WTC11 (cell line): ENCODE data around the gene KCND2.

Experiments
- CTCF ChIP-seq: fragments of 200-600 bp; IDR thresholded peaks from 2 replicates; pipeline ENCODE4 v1.8.0; 2022; ENCODE audit warnings: antibody characterized with exemption
- FOXJ3 ChIP-seq: sonication (generic); formaldehyde crosslinking; IDR thresholded peaks from 2 replicates; pipeline ENCODE4 v1.9.0; 2021; ENCODE audit warnings: missing genetic modification reagents, mild to moderate bottlenecking, borderline replicate concordance
- GTF2I ChIP-seq: fragments of 250-450 bp; sonication (Bioruptor Pico); conservative IDR thresholded peaks from 2 replicates; pipeline ENCODE4 v1.4.0; 2021; ENCODE audit warnings: mild to moderate bottlenecking
- IRF1 ChIP-seq: sonication (generic); formaldehyde crosslinking; IDR thresholded peaks from 2 replicates; pipeline ENCODE4 v1.8.0; 2023; ENCODE audit warnings: missing genetic modification reagents
- MAX ChIP-seq: sonication (generic); formaldehyde crosslinking; IDR thresholded peaks from 2 replicates; pipeline ENCODE4 v1.8.0; 2022; ENCODE audit warnings: mild to moderate bottlenecking, missing genetic modification reagents
- SMAD3 ChIP-seq: sonication (generic); formaldehyde crosslinking; IDR thresholded peaks from 2 replicates; pipeline ENCODE4 v1.8.0; 2022; ENCODE audit warnings: missing genetic modification reagents, mild to moderate bottlenecking, borderline replicate concordance
- USF2 ChIP-seq: sonication (generic); formaldehyde crosslinking; IDR thresholded peaks from 2 replicates; pipeline ENCODE4 v1.8.1; 2023; ENCODE audit warnings: mild to moderate bottlenecking, missing genetic modification reagents, moderate library complexity
- ZMAT4 ChIP-seq: fragments of 250-450 bp; sonication (Bioruptor Pico); IDR thresholded peaks from 2 replicates; pipeline ENCODE4 v1.9.0; 2021; ENCODE audit warnings: mild to moderate bottlenecking
- ZNF138 ChIP-seq: sonication (generic); formaldehyde crosslinking; conservative IDR thresholded peaks from 2 replicates; pipeline ENCODE4 v1.8.1; 2022; ENCODE audit warnings: mild to moderate bottlenecking, moderate library complexity, missing genetic modification reagents
- ZNF423 ChIP-seq: fragments of 250-450 bp; sonication (Bioruptor Pico); IDR thresholded peaks from 2 replicates; pipeline ENCODE4 v2.1.2; 2022; ENCODE audit warnings: mild to moderate bottlenecking, moderate library complexity
- TF ChIP-seq, protein P1 (sequence below): sonication (generic); formaldehyde crosslinking; IDR thresholded peaks from 2 replicates; pipeline ENCODE4 v1.8.1; 2023; ENCODE audit warnings: mild to moderate bottlenecking, missing genetic modification reagents, moderate library complexity
- TF ChIP-seq, protein P2 (sequence below): sonication (generic); formaldehyde crosslinking; IDR thresholded peaks from 2 replicates; pipeline ENCODE4 v1.8.0; 2022; ENCODE audit warnings: mild to moderate bottlenecking, missing genetic modification reagents
- TF ChIP-seq, protein P3 (sequence below): sonication (generic); formaldehyde crosslinking; IDR thresholded peaks from 2 replicates; pipeline ENCODE4 v1.8.1; 2022; ENCODE audit warnings: low read depth, missing genetic modification reagents, borderline replicate concordance
- TF ChIP-seq, protein P4 (sequence below): sonication (generic); formaldehyde crosslinking; IDR thresholded peaks from 2 replicates; pipeline ENCODE4 v1.8.0; 2022; ENCODE audit warnings: mild to moderate bottlenecking, missing genetic modification reagents

DNA sequence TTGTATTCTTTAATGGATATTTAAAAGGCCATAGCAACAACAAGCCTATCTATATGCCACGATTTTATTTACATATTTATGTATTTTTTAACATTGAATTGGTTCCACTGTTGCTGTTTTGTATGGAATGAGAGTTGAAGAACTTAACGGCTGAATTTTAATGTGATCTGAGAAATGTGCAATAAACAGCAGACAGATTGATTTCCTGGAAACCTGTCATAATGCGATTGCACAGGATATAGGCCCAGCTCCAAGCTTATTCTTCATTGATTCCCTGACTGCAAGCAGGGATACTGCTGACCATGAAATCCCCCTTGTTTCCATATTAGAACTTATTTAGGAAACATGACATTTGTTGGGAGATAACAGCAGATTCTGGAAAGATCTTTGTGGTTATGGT, 195.6 kb downstream of the KCND2 start:
- TF ChIP-seq, protein P1, sequence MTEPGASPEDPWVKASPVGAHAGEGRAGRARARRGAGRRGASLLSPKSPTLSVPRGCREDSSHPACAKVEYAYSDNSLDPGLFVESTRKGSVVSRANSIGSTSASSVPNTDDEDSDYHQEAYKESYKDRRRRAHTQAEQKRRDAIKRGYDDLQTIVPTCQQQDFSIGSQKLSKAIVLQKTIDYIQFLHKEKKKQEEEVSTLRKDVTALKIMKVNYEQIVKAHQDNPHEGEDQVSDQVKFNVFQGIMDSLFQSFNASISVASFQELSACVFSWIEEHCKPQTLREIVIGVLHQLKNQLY (CRISPR knock-in tag), result no peak
- TF ChIP-seq SMAD3, result no peak
- TF ChIP-seq GTF2I, result no peak
- no peak for TF ChIP-seq CTCF
- no peak for TF ChIP-seq USF2
- TF ChIP-seq, protein P2, sequence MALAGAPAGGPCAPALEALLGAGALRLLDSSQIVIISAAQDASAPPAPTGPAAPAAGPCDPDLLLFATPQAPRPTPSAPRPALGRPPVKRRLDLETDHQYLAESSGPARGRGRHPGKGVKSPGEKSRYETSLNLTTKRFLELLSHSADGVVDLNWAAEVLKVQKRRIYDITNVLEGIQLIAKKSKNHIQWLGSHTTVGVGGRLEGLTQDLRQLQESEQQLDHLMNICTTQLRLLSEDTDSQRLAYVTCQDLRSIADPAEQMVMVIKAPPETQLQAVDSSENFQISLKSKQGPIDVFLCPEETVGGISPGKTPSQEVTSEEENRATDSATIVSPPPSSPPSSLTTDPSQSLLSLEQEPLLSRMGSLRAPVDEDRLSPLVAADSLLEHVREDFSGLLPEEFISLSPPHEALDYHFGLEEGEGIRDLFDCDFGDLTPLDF (CRISPR knock-in tag), result no peak
- no peak for TF ChIP-seq IRF1 (CRISPR knock-in tag)
- TF ChIP-seq MAX (CRISPR knock-in tag), result no peak
- no peak for TF ChIP-seq FOXJ3 (CRISPR knock-in tag)
- TF ChIP-seq, protein P3, sequence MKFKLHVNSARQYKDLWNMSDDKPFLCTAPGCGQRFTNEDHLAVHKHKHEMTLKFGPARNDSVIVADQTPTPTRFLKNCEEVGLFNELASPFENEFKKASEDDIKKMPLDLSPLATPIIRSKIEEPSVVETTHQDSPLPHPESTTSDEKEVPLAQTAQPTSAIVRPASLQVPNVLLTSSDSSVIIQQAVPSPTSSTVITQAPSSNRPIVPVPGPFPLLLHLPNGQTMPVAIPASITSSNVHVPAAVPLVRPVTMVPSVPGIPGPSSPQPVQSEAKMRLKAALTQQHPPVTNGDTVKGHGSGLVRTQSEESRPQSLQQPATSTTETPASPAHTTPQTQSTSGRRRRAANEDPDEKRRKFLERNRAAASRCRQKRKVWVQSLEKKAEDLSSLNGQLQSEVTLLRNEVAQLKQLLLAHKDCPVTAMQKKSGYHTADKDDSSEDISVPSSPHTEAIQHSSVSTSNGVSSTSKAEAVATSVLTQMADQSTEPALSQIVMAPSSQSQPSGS, result no peak
- TF ChIP-seq ZNF138, result no peak
- TF ChIP-seq, protein P4, sequence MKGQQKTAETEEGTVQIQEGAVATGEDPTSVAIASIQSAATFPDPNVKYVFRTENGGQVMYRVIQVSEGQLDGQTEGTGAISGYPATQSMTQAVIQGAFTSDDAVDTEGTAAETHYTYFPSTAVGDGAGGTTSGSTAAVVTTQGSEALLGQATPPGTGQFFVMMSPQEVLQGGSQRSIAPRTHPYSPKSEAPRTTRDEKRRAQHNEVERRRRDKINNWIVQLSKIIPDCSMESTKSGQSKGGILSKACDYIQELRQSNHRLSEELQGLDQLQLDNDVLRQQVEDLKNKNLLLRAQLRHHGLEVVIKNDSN (CRISPR knock-in tag), result no peak
- TF ChIP-seq ZNF423 (CRISPR knock-in tag), result no peak
- TF ChIP-seq ZMAT4 (CRISPR knock-in tag), result no peak
